ENCODE results near the gene NEUROG1. TPM values are rescaled to one million over a fixed set of nuclear protein-coding genes. Genes with fewer than 3 reads are reported as not detected.
A peak's percentile ranks its signal among the peaks of the same experiment; 100 is the strongest.
"Not testable (repeated sequence)": the region's sequence is repeated elsewhere in the genome, so short reads cannot be mapped to it uniquely, and the experiment has no call there.

NEUROG1 gene
- total RNA-seq, 1 donor from 2014 or later, result not detected

GRCh38 chr5:135534609-135535419, 950 bp downstream of the NEUROG1 start:
- peaks cover 64% of the 10 kb centered on the region for H3K27me3 ChIP-seq (ENCODE audit: control insufficient read depth, insufficient read depth, low read length)

GRCh38 chr5:135533794-135534193, 2.0 kb downstream of the NEUROG1 start:
- Histone ChIP-seq H3K4me3 (ENCODE audit: low read depth, low read length) (no peak overlapping the region), H3K27me3 (ENCODE audit: control insufficient read depth, insufficient read depth, low read length) (peaks cover 60% of the 10 kb centered on the region), H3K36me3 (ENCODE audit: control insufficient read depth, insufficient read depth, low read length) (no peaks in the 10 kb centered on the region)
- DNase-seq (ENCODE audit: low read depth) (no peak), FAIRE-seq (no peak)
- TF ChIP-seq CTCF (IDR thresholded peaks at IDR 0.05; ENCODE audit: insufficient read depth, low read length, severe bottlenecking), result no peak

More at GRCh38 chr5:135534609-135535419, 950 bp downstream of the NEUROG1 start:
- Histone ChIP-seq H3K4me3 (ENCODE audit: low read depth, low read length) (no peak overlapping the region), H3K36me3 (ENCODE audit: control insufficient read depth, insufficient read depth, low read length) (no peaks in the 10 kb centered on the region)
- TF ChIP-seq CTCF (IDR thresholded peaks at IDR 0.05; ENCODE audit: insufficient read depth, low read length, severe bottlenecking), result peak; percentile 33
- FAIRE-seq (no peak), DNase-seq (ENCODE audit: low read depth) (no peak)

GRCh38 chr5:135533334-135533733, 2.4 kb downstream of the NEUROG1 start:
- TF ChIP-seq CTCF (IDR thresholded peaks at IDR 0.05; ENCODE audit: insufficient read depth, low read length, severe bottlenecking), result no peak
- DNase-seq (ENCODE audit: low read depth) (no peak), FAIRE-seq (no peak)
- Histone ChIP-seq H3K4me3 (ENCODE audit: low read depth, low read length) (no peak overlapping the region), H3K27me3 (ENCODE audit: control insufficient read depth, insufficient read depth, low read length) (peaks cover 61% of the 10 kb centered on the region), H3K36me3 (ENCODE audit: control insufficient read depth, insufficient read depth, low read length) (no peaks in the 10 kb centered on the region)

- not testable (repeated sequence) for H3K36me3 ChIP-seq (ENCODE audit: control insufficient read depth, insufficient read depth, low read length); H3K4me3 ChIP-seq (ENCODE audit: low read depth, low read length); DNase-seq (ENCODE audit: low read depth); FAIRE-seq
- peaks cover 37% of the 10 kb centered on the region for H3K27me3 ChIP-seq (ENCODE audit: control insufficient read depth, insufficient read depth, low read length)
Measured at GRCh38 chr5:135529576-135529975, 6.2 kb downstream of the NEUROG1 start.

- Histone ChIP-seq H3K4me3 (ENCODE audit: low read depth, low read length) (no peak overlapping the region), H3K27me3 (ENCODE audit: control insufficient read depth, insufficient read depth, low read length) (peaks cover 17% of the 10 kb centered on the region), H3K36me3 (ENCODE audit: control insufficient read depth, insufficient read depth, low read length) (no peaks in the 10 kb centered on the region)
- no peak for TF ChIP-seq CTCF (IDR thresholded peaks at IDR 0.05; ENCODE audit: insufficient read depth, low read length, severe bottlenecking)
- DNase-seq (ENCODE audit: low read depth) (peak; percentile 18), FAIRE-seq (no peak)
Measured at GRCh38 chr5:135526924-135527323, 8.8 kb downstream of the NEUROG1 start.

- no peak overlapping the region for H3K4me3 ChIP-seq (ENCODE audit: low read depth, low read length)
- no peaks in the 10 kb centered on the region for H3K36me3 ChIP-seq (ENCODE audit: control insufficient read depth, insufficient read depth, low read length)
- DNase-seq (ENCODE audit: low read depth) (no peak), FAIRE-seq (no peak)
- no peak for TF ChIP-seq CTCF (IDR thresholded peaks at IDR 0.05; ENCODE audit: insufficient read depth, low read length, severe bottlenecking)
- H3K27me3 ChIP-seq (ENCODE audit: control insufficient read depth, insufficient read depth, low read length), result no peaks in the 10 kb centered on the region
Measured at GRCh38 chr5:135521964-135522363, 13.8 kb downstream of the NEUROG1 start.
